ENCODE data around the gene KAZN.

Gene KAZN

DNA sequence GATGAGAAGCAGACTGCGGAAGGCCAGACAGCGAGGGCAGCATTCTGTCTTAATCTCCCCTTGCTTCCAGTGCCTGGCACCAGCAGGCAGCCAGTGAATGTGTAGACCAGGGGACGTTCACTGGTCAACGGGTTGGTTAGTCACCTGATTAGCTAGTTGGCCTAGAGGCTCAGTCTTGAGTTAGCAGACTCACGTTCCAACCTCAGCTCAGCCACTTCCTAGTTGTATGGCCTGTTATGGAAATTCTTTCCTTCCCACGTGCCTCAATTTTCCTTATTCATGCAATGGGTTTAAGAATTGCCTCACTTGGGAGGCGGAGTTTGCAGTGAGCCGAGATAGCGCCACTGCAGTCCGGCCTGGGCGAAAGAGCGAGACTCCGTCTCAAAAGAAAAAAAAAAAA lies 305.4 kb downstream of the KAZN start:
- no peak for DNase-seq (ENCODE audit: low read depth)
- H3K4me3 ChIP-seq (ENCODE audit: low read depth, low read length) = no peak overlapping the region
- TF ChIP-seq, protein P1, sequence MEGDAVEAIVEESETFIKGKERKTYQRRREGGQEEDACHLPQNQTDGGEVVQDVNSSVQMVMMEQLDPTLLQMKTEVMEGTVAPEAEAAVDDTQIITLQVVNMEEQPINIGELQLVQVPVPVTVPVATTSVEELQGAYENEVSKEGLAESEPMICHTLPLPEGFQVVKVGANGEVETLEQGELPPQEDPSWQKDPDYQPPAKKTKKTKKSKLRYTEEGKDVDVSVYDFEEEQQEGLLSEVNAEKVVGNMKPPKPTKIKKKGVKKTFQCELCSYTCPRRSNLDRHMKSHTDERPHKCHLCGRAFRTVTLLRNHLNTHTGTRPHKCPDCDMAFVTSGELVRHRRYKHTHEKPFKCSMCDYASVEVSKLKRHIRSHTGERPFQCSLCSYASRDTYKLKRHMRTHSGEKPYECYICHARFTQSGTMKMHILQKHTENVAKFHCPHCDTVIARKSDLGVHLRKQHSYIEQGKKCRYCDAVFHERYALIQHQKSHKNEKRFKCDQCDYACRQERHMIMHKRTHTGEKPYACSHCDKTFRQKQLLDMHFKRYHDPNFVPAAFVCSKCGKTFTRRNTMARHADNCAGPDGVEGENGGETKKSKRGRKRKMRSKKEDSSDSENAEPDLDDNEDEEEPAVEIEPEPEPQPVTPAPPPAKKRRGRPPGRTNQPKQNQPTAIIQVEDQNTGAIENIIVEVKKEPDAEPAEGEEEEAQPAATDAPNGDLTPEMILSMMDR (IDR thresholded peaks at IDR 0.05; ENCODE audit: insufficient read depth, low read depth, low read length, missing control alignments) = no peak

DNA sequence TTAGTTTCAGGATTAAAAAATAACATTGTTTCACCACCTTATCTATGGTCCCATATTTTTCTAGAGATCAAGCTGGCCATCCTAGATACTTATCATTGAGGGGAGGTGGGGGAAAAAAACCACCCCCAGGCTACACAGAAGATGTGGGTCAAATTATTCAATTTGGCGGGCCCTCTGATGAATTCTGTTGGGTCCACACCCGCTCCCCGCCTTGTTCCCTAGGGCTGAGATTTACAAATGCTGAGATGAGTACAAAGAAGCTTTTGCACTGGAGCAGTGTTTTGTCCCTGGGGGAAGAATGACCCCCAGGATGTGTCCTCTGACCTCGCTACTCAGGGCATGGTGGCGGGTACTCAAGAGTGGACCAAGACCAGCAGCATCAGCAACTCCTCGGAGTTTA lies 308.2 kb downstream of the KAZN start:
- no peak for DNase-seq (ENCODE audit: low read depth)
- H3K4me3 ChIP-seq (ENCODE audit: low read depth, low read length) = no peak overlapping the region
- TF ChIP-seq, protein P1 (IDR thresholded peaks at IDR 0.05; ENCODE audit: insufficient read depth, low read depth, low read length, missing control alignments) = no peak

DNA sequence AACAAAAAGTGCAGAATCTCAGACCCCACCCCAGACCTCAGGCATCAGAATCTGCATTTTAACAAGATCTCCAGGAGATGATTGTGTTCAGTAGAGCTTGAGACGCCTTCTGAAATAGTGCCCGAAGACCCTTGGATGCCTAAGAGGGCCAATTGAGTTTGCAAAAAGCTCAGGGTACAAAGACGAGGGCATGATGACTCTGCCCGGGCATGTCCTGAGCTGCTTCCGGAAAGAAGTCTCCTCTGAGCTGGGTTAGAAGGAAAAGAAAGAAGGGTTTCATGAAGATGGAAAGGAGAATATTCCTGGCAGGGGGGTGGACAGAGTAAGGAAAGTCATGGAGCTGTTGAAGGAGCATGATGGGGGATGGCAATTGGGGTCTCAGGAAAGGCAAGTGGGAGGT lies 308.9 kb downstream of the KAZN start:
- DNase-seq (ENCODE audit: low read depth) = no peak

DNA sequence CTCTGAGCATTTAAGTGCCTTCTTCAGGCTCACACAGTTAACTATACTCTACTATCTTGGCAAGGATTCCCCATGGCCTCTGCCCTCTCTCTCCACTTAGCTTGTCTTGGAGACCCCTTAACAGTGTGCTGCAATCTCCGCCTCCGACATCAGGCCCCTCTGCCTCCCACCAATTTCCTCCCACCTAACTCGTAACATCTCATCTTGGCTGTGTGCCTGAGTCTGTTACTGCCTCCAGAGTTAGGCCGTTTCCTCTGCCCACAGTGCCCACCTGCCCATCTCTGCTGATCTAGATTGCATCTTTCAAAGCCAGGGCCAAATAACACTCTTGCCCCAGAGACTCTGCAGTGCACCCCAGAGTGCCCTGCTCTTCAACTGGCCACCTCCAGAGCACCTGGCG lies 310.8 kb downstream of the KAZN start:
- no peak for DNase-seq (ENCODE audit: low read depth)
- TF ChIP-seq, protein P1 (IDR thresholded peaks at IDR 0.05; ENCODE audit: insufficient read depth, low read depth, low read length, missing control alignments) = no peak

More for the DNA sequence above, 308.9 kb downstream of the KAZN start:
- no peak overlapping the region for H3K4me3 ChIP-seq (ENCODE audit: low read depth, low read length)
- TF ChIP-seq, protein P1 (IDR thresholded peaks at IDR 0.05; ENCODE audit: insufficient read depth, low read depth, low read length, missing control alignments) = no peak

DNA sequence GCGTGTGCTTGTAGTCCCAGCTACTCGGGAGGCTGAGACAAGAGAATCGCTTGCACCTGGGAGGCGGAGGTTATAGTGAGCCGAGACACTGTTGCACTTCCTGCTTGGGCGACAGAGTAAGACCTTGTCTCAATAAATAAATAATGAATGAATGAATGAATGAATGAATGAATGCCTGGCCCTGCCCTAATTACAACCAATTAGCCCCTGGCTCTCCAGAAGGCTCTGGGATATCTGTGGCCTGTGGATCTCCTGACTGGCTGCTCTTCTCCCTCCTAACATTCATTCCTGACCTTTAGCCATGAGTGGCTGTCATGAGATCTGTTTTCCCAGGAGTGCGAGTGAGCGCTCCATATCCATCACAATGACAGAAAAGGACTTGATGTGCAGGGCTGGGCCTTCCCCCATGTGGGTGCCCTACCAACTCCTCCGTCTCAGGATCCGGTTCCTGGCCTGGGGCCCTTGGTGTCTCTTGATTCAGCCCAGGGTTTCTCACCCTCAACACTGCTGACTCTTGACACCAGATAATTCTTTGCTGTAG lies 311.5 kb downstream of the KAZN start:
- TF ChIP-seq, protein P1 (IDR thresholded peaks at IDR 0.05; ENCODE audit: insufficient read depth, low read depth, low read length, missing control alignments) = no peak
- no peak for DNase-seq (ENCODE audit: low read depth)
- no peak overlapping the region for H3K4me3 ChIP-seq (ENCODE audit: low read depth, low read length)

More for the DNA sequence above, 310.8 kb downstream of the KAZN start:
- H3K4me3 ChIP-seq (ENCODE audit: low read depth, low read length) = no peak overlapping the region

DNA sequence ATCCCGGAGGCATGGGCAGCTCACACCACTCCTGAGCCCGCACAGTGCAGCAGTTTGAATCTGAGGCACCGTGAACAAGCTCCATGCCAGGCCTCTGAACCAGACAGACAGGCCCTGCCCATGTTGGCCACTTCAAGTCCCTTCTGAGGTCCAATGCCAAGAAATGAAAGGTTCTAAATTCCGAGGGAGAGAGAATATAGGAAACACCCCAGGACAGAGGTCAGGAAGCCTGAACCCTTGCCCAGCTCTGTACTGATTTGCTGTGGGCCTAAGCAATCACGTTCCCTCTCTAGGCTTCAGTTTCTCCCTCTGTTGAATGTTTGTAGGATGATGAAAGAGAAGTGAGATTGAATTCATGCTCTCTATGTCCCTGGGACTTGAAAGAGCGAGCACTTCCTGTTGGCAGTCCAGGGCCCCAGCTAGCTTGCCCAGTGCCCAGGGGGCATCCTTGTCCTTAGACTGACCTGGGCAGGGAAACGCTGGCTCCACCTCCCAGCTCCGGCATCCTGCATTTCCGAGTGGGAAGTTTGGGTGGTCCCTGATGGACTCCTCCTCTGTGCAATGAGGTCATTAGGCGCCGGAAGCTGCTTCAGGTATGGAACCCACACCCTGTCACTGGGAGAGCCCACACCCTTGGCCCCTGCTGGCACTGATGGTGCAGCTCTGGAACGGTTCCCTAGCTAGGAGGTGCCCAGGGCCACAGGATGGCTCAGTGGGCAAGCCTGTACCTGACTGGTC lies 312.7 kb downstream of the KAZN start:
- DNase-seq (ENCODE audit: low read depth) = no peak
- TF ChIP-seq, protein P1 (IDR thresholded peaks at IDR 0.05; ENCODE audit: insufficient read depth, low read depth, low read length, missing control alignments) = no peak
- no peak overlapping the region for H3K4me3 ChIP-seq (ENCODE audit: low read depth, low read length)
